Measurements from ENCODE around the gene TANC2. TPM values are rescaled to one million over a fixed set of nuclear protein-coding genes. Genes with fewer than 3 reads are reported as not detected.

The TANC2 gene
- total and polyA plus RNA-seq, 9 of the 15 experiments (the other 6 are each of a cell fraction or from before 2014, with no cell fraction given): 0.46 to 7.8 (median 4.5) TPM

DNA sequence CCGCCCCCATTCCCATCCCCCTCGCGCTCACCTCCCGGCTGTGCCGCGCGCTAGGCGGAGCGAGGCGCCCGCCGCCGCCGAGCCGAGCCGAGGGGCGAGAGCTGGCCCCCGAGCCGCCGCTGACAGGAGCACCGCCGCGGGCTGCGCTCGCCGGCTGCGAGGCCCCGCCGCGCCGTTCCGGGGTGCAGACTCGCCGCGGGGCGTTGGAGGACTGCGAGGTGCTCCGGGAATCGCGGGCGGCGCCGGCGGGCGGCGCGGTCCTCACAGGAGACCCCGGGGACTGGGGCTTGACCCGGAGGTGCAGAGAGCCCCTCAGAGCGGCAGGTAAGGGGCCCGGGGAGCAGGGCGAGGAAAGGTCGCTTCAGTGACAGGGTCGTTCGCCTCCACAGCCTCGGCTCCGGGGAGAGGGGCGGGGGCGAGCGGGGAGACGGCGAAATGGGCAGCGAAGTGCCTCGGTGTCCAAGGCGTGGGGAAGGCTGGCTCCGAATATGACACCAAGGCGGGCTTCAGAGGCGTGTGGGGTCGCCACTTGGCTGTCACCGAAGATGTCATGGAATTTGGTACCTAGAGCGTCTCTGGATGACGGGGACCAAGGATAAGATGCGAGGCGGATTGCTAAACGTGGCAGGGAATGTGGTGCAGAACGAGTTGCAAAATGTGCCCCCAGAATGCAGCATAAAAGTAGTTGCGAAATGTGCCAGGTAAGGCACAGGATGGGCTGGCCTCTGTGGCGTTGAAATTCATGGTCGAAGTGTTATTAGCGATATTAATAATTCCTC, 580 bp downstream of the TANC2 start (continued):
- TF ChIP-seq CEBPG (CRISPR knock-in tag; IDR thresholded peaks at IDR 0.05) (no peak), CEBPG (tag; conservative IDR thresholded peaks at IDR 0.05 in 1 of 2, IDR thresholded peaks at IDR 0.05 in 1 of 2) (peak; percentile 42 to 44; a peak in 2 of 4 replicates), RB1 (IDR thresholded peaks at IDR 0.05; ENCODE audit: low read depth) (peak; percentile 24; the same call in 1 of the 2 replicates), SMAD3 (CRISPR knock-in tag; conservative IDR thresholded peaks at IDR 0.05) (no peak)

GRCh38 chr17:62967205-62967529, 1.1 kb downstream of the TANC2 start:
- no peak for ATAC-seq
- intact Hi-C loops (cut with micrococcal nuclease): no loop called here
- Histone ChIP-seq H3K79me2 (ENCODE audit: control insufficient read depth, insufficient read depth, low read length) (peaks cover 6% of the 10 kb centered on the region; the same call in 2 of the 3 replicates), H3K27me3 (ENCODE audit: control insufficient read depth in 2 of 2, insufficient read depth in 2 of 2, low read length in 2 of 2) (no peaks in the 10 kb centered on the region; a peak in 1 of 5 replicates), H3K4me2 (ENCODE audit: insufficient read depth, low read length) (peak overlapping the region; percentile 94), H3K9me3 (replicated peaks; ENCODE audit: control insufficient read depth, insufficient read depth, low read depth, low read length) (no peaks in the 10 kb centered on the region), H3K36me3 (ENCODE audit: control insufficient read depth, insufficient read depth, low read length) (no peaks in the 10 kb centered on the region), H3K4me1 (replicated peaks in 1 of 2; ENCODE audit: control insufficient read depth in 2 of 2, insufficient read depth in 2 of 2, low read length in 2 of 2) (peaks cover 12 to 20% of the 10 kb centered on the region in 2 experiments; a peak in 4 of 5 replicates), H3K4me3 (peak overlapping the region; percentile 78), H2AFZ (ENCODE audit: low read depth, low read length) (peak overlapping the region; percentile 71), H4K20me1 (replicated peaks; ENCODE audit: control insufficient read depth, insufficient read depth, low read length) (no peaks in the 10 kb centered on the region), H3K9ac (ENCODE audit: insufficient read depth in 1 of 2, low read depth in 2 of 2, low read length in 2 of 2) (peak overlapping the region in 1 of 2 experiments; percentile 59; a peak in 2 of 4 replicates), H3K27ac (ENCODE audit: extremely low read depth, low read depth, low read length) (no peak overlapping the region), H3K9me1 (ENCODE audit: control insufficient read depth, insufficient read depth, low read length) (no peaks in the 10 kb centered on the region)
- no peak for DNase-seq (ENCODE audit: extremely low read depth in 1 of 4, low spot score in 3 of 4)
- 10% methylated on average over 4 of the region's 4 CpGs for WGBS (ENCODE audit: insufficient coverage, low coverage, missing lambda C conversion rate)
- TF ChIP-seq ZNF766 (CRISPR knock-in tag; conservative IDR thresholded peaks at IDR 0.05) (no peak), CBX2 (IDR thresholded peaks at IDR 0.05; ENCODE audit: insufficient read depth, low read length, poor library complexity, severe bottlenecking) (peak; percentile 59), CEBPB (tag; IDR thresholded peaks at IDR 0.05) (0 out of 2 replicates have a peak, but pooled peaks have one; percentile 6), CEBPG (CRISPR knock-in tag; IDR thresholded peaks at IDR 0.05) (no peak), CEBPG (tag; conservative IDR thresholded peaks at IDR 0.05 in 1 of 2, IDR thresholded peaks at IDR 0.05 in 1 of 2) (0 out of 4 replicates have a peak, but pooled peaks of 1 of the 2 experiments have one; percentile 2)
- TF ChIP-seq, protein P1, sequence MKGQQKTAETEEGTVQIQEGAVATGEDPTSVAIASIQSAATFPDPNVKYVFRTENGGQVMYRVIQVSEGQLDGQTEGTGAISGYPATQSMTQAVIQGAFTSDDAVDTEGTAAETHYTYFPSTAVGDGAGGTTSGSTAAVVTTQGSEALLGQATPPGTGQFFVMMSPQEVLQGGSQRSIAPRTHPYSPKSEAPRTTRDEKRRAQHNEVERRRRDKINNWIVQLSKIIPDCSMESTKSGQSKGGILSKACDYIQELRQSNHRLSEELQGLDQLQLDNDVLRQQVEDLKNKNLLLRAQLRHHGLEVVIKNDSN (CRISPR knock-in tag; IDR thresholded peaks at IDR 0.05): no peak
- POLR2A ChIA-PET: interaction anchor here (0.5 to 0.6 kb wide), 2 partner anchors 264 to 475 kb away, joined by 4 read pairs; no protein-coding TSS in a partner anchor
- BruUV-seq (replicated peaks): TSS peak; percentile 50
- FAIRE-seq: no peak
- in situ Hi-C loops (cut with MboI): loop anchor here (25.0 kb wide), 1 partner anchor 255 kb away; no protein-coding TSS in a partner anchor
- CTCF ChIA-PET (ENCODE audit: low intra/inter-chr PET ratio): interaction anchor here (0.7 to 2.7 kb wide), 3 partner anchors 264 to 417 kb away, joined by 3 to 14 read pairs (median 14); no protein-coding TSS in a partner anchor
